ENCODE data around the gene LIPC.

LIPC gene

GRCh38 chr15:58431221-58432149 is at the start of gene LIPC:
Gene LIPC (plus strand): TSS chr15:58431991. CDS start chr15:58432033, 42 bp downstream.
- no peak for DNase-seq

- no peak for DNase-seq
Measured at GRCh38 chr15:58383876-58384275, 47.9 kb upstream of the LIPC start.

GRCh38 chr15:58384667-58385066 is 47.1 kb upstream of the LIPC start:
- DNase-seq: no peak

- DNase-seq: no peak
Measured at GRCh38 chr15:58386081-58386480, 45.7 kb upstream of the LIPC start.

- DNase-seq: no peak
Measured at GRCh38 chr15:58386641-58387040, 45.1 kb upstream of the LIPC start.

GRCh38 chr15:58387130-58387529 is 44.7 kb upstream of the LIPC start:
- DNase-seq: no peak

- no peak for DNase-seq
Measured at GRCh38 chr15:58388211-58388610, 43.6 kb upstream of the LIPC start.

- DNase-seq: no peak
Measured at GRCh38 chr15:58390118-58390517, 41.7 kb upstream of the LIPC start.

GRCh38 chr15:58390655-58391054 is 41.1 kb upstream of the LIPC start:
- DNase-seq: no peak

- no peak for DNase-seq
Measured at GRCh38 chr15:58391088-58391487, 40.7 kb upstream of the LIPC start.

GRCh38 chr15:58392141-58392540 is 39.6 kb upstream of the LIPC start:
- no peak for DNase-seq

GRCh38 chr15:58392611-58393161 is 39.1 kb upstream of the LIPC start:
- no peak for DNase-seq

- DNase-seq: no peak
Measured at GRCh38 chr15:58393241-58393662, 38.5 kb upstream of the LIPC start.

- no peak for DNase-seq
Measured at GRCh38 chr15:58396181-58396580, 35.6 kb upstream of the LIPC start.

GRCh38 chr15:58398071-58398470 is 33.7 kb upstream of the LIPC start:
- no peak for DNase-seq

GRCh38 chr15:58398643-58399042 is 33.1 kb upstream of the LIPC start:
- DNase-seq: no peak

- no peak for DNase-seq
Measured at GRCh38 chr15:58399739-58400138, 32.1 kb upstream of the LIPC start.

GRCh38 chr15:58401276-58401675 is 30.5 kb upstream of the LIPC start:
- DNase-seq: no peak

GRCh38 chr15:58401991-58402649 is 29.7 kb upstream of the LIPC start:
- no peak for DNase-seq

- no peak for DNase-seq
Measured at GRCh38 chr15:58403581-58403980, 28.2 kb upstream of the LIPC start.

GRCh38 chr15:58404020-58404419 is 27.8 kb upstream of the LIPC start:
- no peak for DNase-seq

- DNase-seq: no peak
Measured at GRCh38 chr15:58404722-58405121, 27.1 kb upstream of the LIPC start.

- no peak for DNase-seq
Measured at GRCh38 chr15:58405865-58406264, 25.9 kb upstream of the LIPC start.

GRCh38 chr15:58406811-58407210 is 25.0 kb upstream of the LIPC start:
- no peak for DNase-seq
